GM18499 (cell line): ENCODE data around the gene DPF3.

Experiments used
- ATAC-seq: cut with Tn5 transposase; IDR thresholded peaks from one replicate; pipeline ENCODE4 v1.9.1; 2021; ENCODE audit warnings: moderate number of reproducible peaks; ENCODE audit not compliant: insufficient read depth, unreplicated experiment

DPF3 gene

DNA sequence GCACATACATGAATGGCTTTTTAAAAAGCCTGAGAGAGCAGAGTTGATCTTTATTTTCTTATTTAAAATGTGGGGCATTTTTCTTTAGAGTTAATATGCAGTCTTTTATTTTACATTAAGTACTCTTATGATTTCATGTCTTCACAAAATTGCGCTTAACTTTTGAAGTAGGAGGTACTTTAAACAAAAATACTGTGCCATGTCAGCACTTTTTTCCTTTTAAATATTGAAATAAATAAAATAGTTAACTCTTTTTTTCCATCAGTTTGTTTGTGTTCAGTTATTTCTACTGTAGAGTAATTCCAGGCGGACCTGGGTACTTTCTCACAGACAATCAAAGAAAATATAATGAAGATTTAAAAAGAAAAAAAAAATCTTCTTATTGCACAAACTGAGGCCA, 231.7 kb downstream of the DPF3 start:
- no peak for ATAC-seq

DNA sequence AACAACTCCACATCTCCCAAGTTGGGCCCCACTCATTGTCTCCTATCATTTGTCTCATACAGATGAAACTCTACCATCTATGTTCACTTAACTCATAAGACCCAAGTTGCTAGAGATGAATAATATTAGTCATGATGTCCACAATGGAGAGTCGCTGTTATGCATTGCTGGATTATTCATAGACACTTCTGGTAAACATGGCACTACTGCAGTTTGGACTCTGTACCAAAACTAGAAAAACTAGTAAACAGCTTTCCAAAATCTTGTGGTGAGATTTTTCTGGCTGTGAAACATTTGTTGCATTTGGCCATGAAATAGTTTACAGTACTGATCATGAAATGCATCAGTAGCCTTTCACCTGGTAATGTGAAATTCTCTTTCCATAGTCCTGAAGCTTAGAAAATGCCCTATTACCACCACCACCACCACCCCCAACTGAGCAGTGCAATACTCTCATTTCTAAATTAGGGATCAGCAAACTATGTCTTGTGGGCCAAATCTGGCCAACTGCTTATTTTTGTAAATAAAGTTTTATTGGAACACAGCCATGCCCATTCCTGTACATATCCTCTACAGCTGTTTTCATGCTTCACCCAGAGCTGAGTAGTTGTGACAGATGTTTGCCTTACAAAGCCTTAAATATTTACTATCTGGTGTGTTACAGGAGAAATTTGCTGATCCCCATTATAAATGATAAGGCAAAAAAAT, 236.5 kb downstream of the DPF3 start:
- ATAC-seq, result no peak

DNA sequence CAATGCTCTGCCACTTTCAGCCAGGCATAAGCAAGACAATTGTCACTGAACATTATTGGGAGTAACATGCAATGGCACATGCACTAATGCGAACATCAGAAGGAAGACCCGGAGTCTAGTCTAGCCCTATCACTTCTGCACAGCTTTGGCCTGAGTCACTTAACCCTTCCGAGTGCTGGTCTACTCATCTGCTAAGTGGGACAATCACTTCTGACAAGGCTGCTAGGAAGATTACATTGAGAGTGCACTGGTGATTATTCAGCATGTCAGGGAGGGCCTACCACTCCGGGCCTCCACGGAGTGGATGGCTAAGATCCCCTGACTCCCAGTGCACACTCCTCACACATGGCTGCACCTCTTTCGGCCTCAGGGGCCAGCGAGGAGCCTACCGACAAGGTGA, 240.9 kb downstream of the DPF3 start:
- no peak for ATAC-seq

DNA sequence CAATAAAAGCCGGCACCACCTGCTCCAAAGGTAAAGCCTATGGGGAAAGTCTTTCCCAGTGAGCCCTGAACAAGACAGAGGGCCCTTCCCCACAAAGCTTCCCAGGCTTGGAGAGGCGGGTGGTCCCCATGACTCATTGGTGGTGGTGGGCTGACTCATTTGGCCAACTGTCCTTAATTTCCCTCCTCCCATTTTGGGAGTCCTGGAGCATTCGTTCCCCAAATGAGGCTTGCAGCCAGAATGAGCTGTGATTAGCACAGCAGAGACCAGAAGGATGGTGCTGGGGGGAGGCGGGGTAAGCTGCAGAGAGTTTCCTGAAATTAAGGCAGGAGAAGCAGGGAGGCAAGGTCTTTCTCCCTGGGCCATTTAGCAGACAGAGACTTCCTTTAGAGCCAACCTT, 241.7 kb downstream of the DPF3 start:
- ATAC-seq, result no peak

DNA sequence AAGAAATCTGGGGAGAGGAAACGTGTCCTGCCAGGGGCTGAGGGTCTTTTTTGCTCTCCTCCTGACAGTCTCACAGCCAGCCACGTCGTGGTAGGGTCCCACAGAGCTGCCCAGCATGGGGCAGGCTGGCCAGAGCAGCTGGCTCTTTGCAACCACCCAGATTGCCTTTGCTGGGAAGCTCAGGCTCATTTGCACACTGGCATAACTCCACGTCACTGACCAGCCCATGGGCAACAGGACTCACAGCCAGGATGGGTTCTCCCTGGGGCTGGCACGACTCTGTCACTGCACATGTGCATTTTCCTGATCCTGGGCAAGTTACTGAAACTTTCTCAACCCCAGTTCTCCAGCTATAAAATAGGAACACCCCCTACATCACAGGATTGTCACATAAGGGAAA, 242.2 kb downstream of the DPF3 start:
- no peak for ATAC-seq

DNA sequence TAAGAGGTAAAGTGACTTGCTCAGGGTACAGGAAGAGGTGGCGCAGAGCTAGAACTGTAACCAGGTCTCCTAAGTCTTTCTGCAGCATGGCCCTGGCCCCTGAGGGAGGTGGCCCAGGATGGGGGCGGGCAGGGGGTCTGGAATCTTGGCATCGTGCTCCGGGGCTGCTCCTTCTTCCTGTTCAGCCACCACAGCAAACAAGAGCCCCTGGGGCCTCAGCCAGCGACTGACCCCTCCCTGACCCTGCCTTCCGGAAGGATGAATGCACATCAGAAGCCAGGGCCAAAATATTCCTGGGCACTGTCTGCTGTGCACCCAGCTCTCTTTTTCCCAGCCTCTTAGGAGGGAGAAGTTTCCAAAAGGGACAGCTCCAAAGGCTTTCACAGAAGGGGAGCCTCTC, 242.8 kb downstream of the DPF3 start:
- no peak for ATAC-seq

DNA sequence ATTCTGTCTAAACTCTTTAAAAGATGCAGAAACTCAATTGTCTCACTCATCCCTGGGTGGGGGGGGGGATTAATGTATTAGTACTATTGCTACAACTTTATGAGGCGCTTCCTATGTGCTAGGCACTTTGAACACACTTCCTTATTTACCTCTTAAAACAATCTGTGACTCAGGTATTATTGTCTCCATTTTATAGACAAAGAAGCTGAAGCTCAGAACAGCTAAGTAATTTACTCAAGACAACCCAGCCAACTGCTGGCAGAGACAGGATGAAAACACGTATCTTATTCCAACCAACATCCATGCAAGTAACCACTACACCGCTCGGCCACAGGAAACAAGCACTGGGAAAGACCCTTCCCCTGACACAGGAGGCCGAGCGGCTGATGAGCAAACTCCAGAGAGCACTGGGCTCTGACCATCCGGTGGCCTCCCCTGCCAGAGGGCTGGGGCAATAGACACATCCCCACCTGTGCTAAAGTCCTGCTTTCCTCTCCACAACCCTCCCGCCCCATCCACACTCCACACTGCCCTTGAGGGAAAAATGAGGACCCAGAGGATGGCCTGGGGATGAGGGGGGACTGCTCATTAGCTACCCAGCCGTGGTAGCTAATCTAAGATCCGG, 244.2 kb downstream of the DPF3 start:
- ATAC-seq, result no peak

DNA sequence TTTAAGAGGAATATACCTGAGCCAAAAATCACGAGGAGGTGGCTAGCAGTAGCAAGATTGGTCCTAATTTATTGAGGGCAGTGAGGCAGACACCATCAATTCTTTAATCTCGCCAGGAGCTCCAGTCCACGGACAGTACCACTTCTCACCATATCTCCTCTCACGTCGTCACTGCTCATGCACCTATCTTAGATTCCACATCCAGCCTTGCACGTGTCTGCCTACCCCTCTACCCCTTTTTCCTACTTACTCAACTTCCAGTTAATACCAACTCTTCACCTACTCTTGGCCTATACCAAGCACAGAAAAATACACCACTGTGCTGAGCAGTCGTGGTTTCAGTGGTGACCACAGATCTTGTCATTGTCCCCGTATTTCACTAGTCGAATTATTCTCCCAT, 246.1 kb downstream of the DPF3 start:
- no peak for ATAC-seq

DNA sequence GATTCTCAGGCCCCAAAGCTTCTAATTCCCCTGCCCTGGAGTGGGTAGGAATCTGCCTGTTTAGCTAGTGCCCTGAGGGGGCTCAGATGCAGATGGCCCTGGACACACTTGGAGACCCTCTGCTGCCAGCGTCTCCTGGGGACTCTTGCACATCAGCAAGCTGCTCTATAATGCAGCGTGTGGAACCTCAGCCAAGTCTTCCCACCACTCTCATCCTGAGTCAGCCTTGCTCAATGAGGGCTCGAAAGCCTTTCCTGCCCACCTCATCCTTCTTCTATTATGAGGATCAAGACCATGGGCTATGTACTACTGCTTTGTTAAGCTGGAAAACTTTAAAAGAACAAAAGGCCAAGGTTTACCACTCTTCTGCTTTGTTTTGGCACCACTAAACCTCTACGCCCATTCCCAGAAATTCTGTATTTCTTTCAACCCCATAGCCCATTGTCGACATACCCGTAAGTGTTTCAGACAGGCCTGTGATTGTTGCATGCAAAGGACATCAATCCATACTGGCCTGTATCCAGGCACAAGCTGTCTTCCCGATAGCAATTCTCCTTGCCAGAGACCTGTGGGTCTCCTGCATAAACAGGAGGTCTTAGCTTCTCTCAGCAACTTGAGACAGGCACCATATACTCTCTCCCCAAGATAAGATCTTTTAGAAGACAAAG, 246.9 kb downstream of the DPF3 start:
- ATAC-seq, result no peak

DNA sequence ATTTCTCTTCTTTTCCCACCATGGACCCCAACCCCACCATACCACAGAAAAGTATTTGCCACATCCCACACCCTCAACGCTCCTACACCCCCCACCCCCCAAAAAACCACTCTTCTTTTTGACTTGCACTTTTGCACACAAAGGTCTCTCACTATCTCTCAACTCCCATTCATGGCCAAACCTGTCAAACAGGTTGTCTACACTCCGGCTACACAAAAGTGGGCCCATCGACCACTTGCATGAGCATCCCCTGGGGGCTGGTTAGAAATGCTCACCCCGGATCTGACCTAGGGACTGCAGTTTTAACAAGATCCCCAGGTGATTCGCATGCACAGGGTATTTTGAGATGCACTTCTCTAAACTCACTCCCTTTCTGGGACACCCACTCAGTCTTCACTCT, 248.2 kb downstream of the DPF3 start:
- ATAC-seq, result no peak

DNA sequence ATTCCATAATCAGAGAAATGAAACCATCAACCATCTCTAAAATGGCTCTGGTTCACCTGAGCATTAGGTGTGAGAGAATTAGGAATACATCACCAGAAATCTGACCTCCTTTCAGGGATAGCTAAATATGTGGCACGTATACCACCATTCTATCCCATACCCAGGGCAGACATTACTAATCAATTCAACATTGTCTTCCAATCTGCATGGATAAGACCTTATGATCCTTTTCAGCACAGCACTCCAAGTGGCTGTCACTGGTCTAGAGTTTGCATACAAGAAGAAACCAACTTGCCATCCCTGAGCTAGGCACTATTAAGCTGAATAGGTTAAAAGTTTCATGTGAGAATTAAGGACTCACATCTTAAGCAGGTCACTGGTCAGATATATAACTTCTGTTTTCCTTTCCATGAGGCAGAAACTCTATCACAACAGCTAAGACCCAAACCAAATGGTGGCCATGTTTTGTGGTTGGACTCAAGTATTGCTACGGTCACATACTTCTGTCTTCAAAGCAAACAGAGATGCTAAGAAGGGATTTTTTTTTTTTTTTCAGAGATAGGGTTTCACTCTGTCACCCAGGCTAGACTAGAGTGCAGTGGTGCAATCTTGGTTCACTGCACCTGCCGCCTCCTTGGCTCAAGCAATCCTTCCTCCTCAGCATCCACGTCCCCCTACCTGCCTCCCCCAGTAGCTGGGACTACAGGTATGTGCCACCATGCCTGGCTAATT, 249.0 kb downstream of the DPF3 start:
- no peak for ATAC-seq

DNA sequence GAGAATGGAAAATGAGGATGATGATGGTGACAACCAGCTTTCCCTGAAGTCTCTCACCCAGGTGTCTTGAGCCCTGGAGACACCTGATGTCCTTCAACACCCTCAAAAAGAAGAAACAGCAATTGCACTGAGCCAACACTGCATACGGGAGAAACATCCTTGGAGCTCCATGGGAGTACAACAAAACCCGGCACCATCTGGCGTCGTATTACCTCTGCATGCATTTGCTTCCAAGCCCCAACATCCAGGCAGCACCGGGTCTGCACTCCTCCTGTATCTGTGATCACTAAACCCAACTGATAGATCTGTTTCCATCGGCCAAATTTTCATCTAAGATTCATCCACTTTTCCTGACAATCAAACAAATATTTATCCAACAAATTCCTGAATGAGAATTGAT, 249.9 kb downstream of the DPF3 start:
- no peak for ATAC-seq

DNA sequence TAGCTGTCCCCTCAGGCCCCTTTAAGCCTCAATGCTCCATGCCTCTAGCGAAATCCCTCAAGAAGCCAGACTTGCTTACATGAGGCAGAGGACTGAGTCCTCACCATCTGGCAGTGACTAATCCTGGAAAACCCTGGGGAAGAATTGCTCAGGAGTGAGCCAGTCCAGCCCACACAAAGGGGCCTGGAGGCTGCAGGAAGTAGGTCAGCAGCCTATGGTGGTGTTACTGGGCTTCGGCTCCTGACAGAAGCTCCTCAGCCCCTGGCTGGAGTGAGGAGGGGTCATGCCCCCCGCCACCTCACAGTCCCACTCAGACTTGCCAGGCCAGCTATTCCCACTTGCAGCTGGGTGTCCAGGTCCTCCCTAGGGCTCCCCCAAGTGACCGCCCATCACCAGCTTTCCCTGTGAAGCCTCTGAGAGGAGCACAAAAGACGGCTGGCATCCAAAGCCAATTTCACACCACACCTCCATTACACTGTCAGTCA, 250.5 kb downstream of the DPF3 start:
- no peak for ATAC-seq

DNA sequence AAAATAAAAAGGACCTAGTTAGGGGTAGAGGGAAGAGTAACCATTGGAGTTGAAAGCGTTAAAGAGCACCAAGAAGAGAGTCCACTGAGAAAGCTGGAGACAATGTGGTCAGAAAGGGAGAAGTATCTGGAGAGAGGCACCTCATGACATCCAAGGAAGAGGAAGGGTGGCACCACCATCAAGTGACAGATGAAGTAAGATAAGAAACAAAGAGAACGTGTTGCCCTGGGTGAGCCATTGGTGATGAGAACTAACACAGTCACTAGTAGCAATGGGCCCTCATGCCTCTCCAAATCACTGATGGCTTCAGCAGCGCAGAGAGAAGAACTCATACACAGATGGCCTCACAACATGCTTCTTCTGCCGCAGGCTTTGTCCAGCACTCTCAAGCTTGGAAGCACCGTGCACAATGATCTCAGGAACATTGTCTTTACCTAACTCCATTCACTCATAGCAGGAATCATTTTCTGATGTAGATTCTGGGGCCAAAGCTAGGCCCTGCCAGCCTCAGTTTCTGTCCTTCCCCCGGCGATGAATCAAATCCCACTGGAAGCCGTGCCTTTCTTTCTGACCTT, 252.9 kb downstream of the DPF3 start:
- no peak for ATAC-seq

DNA sequence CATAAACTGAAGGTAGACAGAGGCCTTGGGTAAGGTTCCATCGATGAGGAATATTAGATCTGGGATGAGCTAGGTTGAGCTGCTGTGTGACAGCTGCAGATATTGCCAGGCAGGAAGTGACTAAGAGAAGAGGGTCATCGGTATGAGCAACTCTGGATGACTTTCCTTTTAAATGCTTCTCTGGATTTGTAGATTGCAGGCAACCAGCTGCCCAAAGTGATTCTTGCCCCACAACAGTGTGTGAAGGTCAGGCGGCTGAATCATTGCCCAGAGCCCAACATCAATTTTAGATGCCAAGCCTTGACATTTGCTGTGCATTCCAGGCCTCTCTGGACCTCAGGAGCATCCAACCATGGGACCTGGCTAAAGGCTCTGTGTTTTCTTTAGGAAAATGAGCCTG, 255.9 kb downstream of the DPF3 start:
- ATAC-seq, result no peak

DNA sequence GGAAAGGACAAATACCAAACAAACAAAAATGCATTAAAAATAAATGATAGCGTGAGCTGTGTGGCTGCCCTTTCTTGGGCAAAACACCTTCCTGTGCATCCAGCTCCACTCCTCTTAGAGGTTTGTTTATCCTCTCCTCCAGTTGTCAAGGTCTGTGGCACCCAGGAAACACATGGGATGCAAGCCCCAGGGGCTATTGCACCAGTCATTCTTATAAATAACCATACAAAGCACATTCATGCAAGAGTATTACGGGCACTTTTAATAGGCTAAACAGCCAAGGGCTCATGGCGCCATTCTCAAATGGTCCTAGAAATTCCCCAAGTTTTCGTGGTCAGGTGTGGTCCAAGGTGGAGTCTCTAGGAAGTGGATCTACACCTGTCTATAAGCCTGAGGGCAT, 257.0 kb downstream of the DPF3 start:
- no peak for ATAC-seq

DNA sequence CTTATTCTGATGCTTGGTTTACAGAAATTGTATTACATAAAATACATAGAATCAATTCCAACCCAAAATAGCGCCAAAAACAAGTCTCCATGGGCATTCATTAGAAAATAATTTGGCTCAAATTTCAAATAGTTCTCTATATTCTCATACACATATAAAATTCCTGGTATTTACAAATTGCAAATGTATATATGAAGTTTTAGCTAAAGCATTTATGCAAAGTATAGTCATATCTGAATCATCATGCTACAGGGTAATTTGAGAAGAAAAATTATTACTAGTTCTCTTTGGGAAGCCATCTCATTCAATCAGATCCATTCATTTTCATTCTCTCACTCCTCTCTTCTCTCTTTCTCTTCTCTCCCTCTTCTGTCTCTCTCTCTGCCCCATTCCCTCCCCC, 257.8 kb downstream of the DPF3 start:
- no peak for ATAC-seq

DNA sequence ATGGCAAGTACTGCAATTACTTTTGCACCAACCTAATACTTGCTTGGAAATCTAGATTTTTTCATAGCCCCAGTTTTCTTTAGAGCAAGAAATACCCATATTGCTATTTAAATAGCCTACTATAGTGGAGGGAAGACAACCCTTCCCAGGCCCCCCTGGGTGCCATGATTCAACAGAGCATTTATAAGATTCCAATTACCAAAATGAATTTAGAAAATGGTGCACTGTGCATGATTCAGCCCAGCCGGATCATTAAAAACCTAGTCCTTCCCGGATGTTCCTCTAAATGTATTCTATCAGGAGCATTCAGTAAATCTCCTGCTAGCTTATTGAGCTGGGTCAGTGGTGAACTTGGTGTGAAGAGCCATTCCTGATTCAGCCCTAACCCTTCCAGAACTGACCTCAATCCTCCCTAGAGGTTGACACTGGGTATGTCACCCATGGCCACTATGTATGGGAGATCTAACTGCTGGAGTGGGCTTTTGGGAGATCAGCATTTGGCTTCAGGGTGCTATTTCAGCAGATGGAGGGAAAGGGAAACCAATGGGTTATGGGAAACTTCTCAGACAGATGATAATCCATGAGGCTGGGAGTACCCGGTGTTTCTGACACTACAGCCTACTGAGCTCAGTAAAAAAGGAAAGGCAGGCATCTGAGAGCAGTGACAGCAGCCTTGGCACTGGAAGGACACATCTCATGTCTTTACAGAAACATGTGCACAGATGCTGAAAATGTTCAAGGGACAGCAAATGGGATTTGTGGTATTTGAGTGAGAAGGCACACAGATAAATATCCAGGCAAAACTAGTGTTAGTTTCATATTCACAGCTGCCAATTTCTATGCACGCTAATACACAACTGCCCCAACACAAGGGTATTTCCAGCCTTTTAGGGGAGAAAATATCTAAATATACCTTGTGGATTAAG, 258.9 kb downstream of the DPF3 start:
- no peak for ATAC-seq

DNA sequence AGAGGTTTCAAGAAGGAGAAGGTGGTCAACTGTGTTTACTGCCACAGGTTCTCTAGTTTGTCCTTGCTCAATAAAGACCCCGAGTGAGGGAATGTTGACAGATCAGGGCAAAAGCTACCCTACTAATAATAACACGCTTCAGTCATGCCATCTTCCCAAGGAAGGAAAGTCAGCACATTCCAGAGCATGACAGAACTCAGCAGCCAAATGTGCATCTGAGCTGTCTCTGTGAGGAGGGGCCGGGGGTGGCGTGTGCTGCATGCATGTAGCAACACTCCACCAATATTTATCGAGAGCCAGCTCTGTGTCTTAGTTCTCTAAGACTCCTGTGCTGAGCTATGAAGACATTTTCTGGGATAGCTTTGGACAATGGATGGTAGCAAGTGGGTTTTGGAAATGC, 260.4 kb downstream of the DPF3 start:
- no peak for ATAC-seq

DNA sequence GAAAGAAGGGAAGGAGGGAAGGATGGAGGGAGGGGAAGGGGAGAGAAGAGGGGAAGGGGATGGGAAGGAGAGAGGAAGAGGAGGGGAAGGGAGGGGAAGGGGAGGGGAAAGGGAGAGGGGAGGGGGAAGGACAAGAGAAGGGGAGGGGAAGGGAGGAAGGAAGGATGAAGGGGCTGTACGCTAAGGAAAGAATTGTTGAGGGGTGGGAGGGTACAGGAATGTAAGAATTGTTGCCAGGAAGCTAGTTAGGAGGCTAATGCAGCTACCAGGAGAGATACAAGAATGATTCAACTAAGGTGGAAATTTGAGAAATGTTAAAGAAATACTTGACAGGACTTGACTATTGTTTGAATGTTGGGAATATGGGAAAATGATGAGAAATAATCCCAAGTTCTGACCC, 261.2 kb downstream of the DPF3 start:
- ATAC-seq, result no peak
